NCI-H1105 (cell line): ENCODE measurements around the gene PITPNM3.

ENCODE experiments used
- DNase-seq: peaks from one replicate; lab custom pipeline; 2025; lab: John Stamatoyannopoulos, UW

The PITPNM3 gene

DNA sequence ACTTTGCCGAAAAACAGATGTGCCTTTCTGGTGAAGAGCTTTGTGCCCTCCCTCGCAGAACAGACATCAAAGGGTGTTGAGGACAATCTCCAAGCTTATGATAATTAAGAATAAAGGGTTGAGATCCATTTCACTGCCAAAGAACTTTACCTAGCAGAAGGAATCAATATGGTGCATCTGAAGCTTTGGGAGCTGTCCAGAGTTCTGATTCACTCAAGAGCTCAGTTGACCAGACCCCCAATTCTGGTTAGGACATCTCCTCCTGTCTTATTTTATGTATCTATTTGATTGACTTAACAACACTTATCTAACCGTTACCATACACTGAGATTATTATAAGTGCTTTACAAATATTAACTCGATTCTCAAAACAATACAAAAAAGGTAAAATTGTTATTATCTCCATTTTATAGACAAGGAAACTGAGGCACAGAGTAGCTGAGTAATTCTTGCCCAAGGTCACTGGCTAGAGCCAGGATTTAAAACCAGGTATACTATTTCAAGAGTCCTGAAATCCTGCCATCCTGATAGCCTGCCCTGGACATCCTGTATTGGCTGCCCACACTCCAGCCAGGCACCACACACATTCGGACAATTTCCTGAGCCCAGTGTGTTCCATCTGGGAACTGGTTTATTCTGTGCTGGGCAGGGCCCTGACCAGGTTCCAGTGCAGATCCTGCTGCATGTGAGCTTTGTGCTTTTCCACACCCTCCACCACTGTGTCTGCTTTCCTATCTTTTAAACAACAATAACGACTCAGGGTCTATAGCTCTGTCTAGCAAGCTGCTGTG is 29.8 kb downstream of the PITPNM3 start:
- no peak for DNase-seq

DNA sequence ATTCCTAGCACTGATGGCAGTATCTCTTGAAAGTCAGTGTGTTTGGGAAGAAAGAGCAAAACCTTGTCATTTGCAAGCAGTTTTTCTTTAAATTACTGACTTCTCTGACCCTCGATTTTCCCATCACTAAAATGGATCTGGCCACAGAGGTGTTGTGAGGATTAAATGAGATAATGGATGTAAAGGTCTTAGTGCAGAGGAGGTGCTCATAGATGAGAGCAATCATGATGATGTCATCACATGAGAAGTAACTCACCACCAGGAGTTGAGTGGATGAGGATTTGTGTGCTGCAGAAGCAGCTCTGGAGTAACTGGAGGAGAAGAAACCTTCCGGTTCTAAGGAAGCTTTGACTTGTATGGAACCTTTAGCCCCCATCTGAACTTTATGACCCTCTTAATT is 30.6 kb downstream of the PITPNM3 start:
- DNase-seq = no peak

DNA sequence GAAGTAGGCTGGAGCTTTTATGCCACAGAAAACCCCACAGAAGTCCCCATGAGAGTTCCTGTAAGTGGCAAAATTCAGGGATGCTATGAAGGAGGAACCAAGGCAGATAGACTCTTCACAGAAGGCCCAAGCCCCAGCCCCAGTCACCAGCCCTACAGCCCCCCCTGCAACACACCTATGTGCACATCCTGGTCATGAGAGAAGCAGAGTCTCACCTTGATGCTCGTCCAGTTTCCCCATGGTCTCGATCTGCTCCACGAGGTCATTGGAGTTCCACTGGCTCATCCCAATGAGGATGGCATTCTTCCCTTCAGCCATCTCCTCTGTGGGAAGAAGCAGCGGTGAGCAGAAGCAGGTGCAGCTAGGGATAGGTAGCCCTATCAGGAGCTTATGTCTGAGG is 31.2 kb downstream of the PITPNM3 start:
- DNase-seq = no peak

DNA sequence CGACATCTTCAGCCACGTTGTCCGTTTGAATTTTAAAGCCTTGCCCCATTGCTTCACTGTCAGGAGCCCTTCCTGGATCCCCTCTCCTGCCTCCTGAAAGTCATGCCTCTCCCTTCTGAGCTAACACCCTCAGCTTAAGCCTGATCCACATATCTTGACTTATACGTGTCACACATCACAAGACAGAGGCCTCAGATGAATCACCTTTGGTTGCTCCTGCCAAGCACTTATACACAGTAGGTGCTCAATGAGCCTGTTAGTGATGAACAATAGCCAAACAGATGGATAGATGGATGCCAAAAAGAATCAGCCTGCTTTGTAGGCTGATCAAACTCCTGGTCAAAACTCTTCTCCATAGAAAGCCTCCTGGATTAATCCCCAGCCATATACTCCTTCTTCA is 31.8 kb downstream of the PITPNM3 start:
- no peak for DNase-seq

DNA sequence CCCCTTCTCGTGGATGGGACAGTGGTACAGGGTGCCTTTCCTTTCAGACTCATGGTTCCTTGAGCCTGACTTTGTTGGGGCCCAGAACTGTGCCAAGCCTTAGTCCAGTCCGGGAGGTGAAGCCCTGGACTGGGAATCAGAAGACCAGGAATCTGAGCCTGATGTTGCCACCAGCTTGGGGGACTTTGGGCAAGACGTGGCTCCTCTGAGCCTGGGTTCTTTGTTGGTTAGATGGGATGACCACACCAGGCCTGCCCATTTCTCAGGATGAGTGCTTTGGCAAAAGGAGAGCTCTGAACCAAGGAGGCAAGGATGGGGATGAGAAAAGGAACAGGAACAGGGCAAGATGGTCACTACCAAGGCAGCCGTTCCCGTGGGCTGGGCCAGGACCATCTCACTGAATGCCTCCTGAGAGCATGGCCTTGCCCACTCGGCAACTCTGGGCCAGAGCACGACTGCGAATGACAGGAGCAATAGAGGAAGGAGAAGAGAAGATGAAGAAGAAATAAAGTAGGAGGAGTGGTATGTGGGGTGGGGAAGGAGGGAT is 32.5 kb downstream of the PITPNM3 start:
- no peak for DNase-seq

DNA sequence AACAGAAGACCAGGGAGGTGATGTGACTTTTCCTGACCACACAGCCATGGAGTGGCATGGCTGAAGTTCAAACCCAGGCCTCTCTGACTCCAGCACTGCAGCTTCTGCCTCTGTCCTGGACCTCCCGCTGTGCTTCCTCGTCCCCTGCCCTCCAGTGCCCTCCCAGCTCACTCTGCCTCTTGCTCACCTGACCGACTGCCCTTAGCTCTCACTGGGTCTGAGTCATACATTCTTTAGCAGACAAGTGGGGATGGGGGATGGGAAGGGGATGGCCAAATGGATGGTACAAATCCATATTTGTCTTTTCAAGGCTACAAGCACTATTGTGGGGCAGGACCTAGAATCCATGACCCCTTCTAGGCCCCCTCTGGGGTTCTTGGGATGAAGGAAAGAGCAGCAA is 33.0 kb downstream of the PITPNM3 start:
- DNase-seq = no peak

DNA sequence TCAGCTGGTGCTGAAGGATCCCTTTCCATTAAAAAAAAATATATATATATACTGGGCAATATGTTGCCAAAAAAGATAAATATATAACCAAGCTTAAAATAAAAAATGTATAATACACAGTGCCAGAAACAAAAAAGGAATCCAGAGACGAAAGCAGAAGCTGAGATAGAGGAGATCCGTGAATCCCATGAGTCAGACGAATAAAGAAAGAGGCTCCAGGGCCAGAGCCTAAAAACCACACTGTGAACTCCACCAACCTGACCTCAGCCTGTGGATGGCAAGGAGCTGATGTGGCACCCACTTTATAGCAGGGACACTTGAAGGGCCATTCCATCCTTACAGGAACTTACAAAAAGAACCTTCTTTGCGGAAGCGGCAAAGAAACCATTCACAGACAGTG is 34.8 kb downstream of the PITPNM3 start:
- no peak for DNase-seq

DNA sequence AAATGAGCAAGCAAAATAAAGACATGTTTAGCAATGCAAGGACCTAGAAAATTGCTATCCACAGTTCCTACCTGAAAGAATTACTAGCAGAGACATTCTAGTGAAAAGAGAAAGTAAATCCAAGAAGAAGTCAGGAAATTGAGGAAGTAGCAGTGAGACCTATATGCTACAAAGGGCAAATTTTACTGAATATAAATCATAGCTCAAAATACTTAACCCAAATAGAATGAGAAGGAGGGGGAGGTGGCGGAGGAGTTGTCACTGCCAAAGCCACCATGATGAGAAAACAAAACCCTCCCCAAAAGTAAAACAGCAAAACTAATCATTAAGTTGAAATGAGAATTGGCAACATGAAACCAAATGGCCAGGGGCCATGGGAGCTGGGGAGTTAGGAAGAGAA is 39.3 kb downstream of the PITPNM3 start:
- DNase-seq = no peak

DNA sequence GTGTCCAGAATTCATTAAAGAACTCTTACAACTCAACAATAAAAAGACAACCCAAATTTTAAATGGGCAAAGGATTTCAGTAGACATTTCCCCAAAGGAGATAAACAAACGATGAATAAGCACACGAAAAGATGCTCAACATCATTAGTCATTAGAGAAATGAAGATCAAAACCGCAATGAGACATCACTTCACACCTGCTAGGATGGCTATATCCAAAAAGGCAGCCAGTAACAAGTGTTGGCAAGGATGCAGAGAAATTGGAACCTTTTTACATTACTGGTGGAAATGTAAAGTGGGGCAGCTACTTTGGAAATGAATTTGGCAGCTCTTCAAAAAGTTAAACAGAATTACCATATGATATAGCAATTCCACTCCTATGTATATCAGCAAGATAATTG is 42.0 kb downstream of the PITPNM3 start:
- DNase-seq = no peak

DNA sequence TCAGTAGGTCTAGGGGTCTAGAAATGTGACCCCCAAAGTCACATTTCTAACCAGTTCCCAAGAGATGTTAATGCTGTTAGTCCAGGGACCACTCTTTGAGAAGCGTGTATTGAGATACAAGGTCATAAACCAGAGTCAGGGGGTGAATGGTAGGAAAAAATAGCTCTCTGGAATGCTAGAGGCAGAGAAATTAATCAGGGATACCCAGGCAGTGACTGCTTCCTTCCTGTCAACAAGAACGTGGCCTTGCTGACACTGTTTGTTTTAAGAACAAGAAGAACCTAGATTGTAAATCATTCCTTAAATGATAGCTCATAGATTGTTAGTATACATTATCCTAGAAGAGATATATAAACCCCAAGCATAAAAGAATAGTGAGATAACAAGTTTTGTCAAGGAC is 43.8 kb downstream of the PITPNM3 start:
- no peak for DNase-seq

DNA sequence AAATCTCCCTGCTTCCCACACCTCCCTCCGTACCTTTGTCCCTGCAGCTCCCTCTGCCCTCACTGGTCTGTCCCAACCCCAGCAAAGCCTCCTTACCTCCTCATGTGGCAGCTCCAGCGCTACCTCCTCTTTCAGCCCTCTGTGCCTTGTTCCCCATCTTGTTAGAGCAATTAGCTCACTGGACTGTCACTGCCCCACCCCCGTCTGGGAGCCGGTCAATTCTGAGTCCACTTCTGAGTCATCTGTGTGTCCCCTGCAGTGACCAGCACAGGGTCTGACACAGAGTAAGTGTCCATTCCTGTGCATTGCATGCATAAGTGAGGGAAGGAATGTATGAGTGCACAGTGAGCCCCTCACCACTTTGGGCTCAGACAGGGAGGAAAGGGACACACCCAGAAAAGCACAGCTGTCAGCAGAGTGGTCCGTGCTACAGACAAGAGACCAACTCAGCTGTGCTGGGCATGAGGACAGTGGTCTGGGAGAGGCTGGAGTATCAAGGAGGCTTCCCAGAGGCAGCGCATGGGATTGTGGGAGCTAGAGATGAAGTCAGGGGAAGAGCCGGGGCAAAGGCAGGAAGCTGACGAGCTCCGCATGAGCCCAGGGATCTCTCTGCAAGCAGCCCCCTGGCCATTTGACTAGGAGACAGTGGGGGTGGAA is 45.9 kb downstream of the PITPNM3 start:
- DNase-seq = no peak

DNA sequence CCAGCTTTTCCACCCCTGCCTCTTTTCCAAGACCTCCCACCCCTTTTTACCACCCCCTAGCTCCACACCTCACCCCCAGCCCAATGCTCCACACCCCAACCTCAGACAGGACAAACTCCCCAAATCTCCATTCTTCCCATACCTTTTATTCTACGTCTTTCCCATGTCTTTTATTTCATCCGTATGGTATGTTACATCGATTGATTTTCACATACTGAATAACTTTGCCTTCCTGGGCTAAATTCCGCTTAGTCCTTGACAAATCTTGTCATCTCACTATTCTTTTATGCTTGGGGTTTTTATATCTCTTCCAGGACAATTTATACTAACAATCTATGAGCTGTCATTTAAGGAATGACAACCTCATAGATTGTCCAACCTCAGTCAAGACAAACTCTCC is 46.4 kb downstream of the PITPNM3 start:
- DNase-seq = no peak

DNA sequence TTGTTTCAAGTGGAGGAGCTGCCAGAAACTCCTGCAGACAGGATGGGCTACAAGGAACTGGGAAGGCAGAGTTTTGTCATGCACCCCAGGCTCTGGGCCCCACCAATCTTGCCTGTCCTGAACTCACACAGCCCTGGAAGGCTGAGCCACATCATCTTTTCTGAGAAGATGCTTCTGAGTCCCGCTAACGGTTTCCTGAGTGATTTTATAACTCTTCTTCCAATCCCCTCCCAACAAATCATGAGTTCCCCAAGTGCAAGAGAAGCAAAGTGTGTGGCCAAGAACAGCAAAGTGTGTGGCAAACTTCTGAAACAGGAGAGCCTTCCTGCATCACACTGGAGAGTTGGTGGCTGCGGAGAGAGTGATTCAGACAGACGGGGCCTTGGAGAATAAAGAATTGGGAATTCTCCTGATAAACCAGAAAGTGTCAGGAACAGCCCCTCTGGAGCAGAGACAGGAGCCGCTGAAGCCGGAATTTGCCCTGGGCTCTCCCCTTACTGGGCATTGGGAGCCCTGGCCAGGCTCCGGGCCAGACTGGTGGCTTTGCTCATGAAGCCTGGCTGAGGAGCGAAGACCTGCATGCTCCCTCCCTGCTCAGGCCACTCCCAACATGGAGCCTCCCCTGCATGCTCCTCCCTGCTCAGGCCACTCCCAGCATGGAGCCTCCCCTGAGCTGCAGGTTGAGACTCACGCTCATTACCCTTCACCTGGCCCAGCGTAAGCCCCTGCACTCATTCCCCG is 47.2 kb downstream of the PITPNM3 start:
- DNase-seq = no peak

DNA sequence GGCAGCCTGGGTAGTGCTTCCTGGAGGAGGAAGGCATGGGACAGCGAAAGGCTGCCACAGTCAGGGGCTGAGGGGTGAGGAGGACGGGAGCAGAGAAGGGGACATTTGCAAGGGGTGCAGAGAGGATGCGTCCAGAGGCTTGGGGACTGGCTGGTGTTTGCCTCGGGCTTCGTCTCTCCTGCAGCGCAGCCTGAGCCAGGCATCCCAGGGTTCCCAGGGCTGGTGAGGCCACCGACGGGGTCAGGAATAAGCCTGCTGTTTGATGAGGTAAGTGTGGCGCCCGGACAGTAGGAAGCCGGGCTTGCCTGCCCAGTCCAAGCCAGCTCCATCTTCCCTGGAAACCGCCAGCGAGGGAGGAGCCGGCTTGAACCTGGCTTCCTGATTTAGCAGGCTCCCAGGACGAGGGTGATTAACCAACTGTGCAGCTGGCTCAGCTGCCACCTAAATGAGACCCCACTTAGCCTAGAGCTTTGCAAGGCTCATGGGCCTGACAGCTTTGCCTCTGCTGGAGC is 47.8 kb downstream of the PITPNM3 start:
- no peak for DNase-seq

DNA sequence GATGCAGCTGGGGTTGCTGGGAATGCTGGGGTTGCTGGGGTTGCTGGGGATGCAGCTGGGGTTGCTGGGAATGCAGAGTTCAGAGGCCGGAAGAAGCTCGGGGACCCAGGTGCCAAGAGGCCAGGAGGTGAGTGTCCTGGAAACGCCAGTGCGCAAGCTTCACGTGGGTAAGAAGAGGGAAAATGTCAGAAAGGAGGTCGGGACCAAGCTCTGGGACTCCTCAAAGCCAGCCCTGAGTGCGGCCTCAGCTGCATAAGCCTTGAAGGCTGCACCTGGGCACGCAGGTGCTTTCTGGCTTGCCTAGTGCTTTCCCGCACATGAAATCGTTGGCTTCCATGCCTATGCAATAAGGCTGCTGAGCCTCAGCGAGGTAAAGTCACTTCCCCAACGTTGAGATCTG is 48.3 kb downstream of the PITPNM3 start:
- no peak for DNase-seq

DNA sequence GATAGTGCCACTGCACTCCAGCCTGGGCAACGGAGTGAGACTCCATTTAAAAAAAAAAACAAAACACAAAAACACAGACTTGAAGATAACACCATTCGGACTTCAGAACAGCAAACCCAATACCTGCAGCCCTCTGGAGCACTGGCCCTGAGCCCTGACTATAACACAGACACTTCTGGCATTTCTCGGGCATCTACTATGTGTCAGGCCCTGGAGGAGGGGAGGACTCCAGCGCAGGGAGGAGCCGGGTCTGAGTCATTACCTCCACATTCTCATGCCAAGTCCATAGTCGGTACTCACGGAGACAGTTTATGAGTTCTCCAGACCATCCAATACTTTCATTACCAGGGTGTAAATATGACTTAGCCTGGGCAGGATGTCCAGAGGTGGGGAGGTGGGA is 48.8 kb downstream of the PITPNM3 start:
- DNase-seq = no peak

DNA sequence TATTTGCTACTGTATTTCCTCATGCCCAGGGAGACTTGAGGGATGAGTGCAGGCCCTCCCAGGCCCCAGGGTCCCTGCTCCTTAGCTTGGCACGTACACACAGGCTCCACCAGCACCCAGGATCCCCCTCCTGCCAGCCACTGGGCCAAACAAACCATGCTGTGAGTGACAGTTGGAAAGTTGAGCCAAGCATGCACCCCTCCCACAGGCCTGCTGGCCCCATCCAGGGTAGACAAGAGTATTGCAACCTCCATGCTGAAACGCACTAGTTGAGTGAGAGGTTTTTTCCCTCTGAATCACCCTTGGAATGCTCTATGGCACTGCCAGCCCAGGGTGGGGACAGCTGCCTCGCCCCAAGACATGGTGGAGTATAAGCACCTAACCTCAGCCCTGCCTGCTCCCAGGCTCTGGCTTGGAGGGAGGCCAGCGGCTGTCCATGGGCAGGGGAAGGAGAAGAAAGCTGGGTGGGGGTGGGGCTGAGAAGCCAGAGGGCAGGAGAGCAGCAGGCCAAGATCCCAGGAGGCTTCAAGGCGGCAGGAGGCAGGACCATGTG is 49.6 kb downstream of the PITPNM3 start:
- DNase-seq = no peak

DNA sequence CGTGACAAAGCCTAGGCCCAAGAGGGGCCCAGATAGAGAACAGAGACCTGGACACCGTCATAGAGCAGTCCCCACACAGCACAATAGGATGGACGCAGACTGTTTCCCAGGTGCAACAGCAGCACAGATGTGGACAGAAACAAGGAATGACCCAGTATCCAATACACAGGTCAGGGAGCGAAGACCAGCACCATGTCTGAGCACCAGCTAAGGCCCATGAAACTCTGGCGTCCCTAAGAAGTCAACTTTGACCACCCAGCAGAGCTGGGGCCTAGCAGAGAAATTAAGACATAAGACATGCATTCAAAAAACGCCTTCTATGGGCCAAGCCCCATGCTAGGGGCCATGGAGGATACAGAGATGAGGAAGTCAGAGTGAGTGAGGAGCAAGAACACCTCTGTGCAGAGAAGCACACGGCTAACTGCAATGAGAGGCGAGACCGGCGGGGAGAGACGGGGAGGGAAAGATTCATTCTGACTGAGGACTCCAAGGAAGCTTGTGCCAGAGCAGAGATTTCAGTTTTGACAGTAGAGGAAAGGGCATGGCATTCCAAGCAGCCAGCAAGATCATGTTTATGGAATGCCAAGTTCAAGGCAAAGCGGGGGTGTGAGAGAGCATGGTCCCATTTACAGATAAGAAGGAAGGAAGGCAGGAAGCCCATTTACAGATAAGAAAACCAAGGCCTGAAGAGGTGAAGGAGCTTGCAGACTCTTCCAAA is 50.8 kb downstream of the PITPNM3 start:
- no peak for DNase-seq

DNA sequence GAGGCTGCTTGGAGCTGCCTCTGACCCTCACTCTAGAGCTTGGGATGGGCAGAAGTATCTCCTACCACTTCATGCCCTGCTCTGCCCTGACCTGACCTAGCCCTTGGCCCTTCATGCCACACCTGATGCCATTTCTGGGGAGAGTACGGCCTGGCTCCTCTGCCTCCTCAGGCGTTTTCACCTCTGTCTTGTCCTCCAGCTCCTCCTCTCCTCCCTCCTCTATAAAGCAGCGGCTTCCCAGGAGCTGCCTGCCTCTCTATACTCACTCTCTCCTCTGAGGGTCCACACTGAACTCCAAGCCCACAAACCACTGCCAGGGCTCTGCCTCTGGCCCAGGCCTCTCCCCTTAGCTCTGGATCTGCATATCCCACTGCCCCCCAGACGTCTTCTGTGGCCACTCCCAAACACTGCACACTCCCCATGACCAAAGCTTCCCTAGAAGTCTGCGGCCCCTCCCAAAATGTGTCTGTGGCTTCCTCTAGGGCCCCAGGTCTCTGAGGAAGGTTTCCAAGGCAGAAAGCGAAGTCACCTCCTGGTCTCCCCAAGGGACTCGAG is 52.6 kb downstream of the PITPNM3 start:
- no peak for DNase-seq

DNA sequence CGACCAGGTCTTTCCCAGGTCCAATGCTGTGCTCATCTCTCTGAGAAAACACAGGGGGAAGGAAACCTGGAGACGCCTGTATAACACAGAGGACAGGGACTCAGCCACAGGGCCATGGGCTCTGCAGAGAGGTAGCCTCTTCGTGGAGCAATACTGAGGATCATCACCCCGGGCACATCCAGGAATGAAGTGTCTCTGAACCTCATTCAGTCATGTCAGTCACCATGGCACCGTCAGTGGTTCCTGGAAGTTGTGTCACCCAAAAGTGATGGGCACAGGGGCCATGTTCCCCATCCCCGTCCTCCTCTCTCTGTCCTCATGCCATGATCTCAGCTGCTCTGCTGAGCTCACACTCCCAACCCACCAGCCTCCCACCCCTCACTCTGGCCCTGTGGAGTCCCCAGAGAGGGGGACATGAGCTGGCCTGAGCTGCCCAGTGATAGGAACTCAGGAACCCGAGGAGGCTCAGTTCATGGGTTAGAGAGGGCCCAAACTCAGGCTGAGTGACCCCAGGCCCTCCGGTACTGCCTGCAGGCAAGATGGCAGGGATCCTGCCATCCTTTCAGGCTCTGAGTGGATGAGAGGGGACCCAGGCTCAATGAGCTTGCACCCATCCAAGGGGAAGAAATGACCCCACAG is 53.4 kb downstream of the PITPNM3 start:
- DNase-seq = no peak

DNA sequence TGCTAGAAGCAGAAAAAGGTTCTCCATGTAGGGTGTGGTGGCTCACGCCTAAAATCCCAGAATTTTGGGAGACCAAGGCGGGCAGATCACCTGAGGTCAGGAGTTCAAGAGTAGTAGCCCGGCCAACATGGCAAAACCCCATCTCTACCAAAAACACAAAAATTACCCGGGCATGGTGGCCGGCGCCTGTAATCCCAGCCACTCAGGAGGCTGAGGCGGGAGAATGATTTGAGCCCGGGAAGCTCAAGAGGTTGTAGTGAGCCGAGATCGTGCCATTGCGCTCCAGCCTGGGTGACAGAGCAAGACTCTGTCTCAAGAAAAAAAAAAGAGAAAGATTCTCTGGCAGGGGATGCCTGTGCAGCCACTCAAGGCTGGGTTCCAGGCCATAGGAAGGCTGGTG is 54.2 kb downstream of the PITPNM3 start:
- DNase-seq = no peak
